Measurements from ENCODE around the gene PTPRN2. TPM values are rescaled to one million over a fixed set of nuclear protein-coding genes. Genes with fewer than 3 reads are reported as not detected.

The PTPRN2 gene
- total and polyA plus RNA-seq, 9 of the 15 experiments (the other 6 are each of a cell fraction or from before 2014, with no cell fraction given): not detected

GRCh38 chr7:157784979-157785441, 802.6 kb downstream of the PTPRN2 start:
- Histone ChIP-seq H3K36me3 (ENCODE audit: control insufficient read depth, insufficient read depth, low read length) (no peaks in the 10 kb centered on the region), H3K4me1 (replicated peaks in 1 of 2; ENCODE audit: control insufficient read depth in 2 of 2, insufficient read depth in 2 of 2, low read length in 2 of 2) (peaks cover 0 to 3% of the 10 kb centered on the region in 2 experiments; a peak in 1 of 5 replicates), H3K27me3 (ENCODE audit: control insufficient read depth in 2 of 2, insufficient read depth in 2 of 2, low read length in 2 of 2) (peaks cover 58 to 96% of the 10 kb centered on the region in 2 experiments), H3K9me1 (ENCODE audit: control insufficient read depth, insufficient read depth, low read length) (no peaks in the 10 kb centered on the region), H3K27ac (ENCODE audit: extremely low read depth, low read depth, low read length) (no peak overlapping the region), H3K9me3 (replicated peaks; ENCODE audit: control insufficient read depth, insufficient read depth, low read depth, low read length) (no peaks in the 10 kb centered on the region), H3K9ac (ENCODE audit: insufficient read depth in 1 of 2, low read depth in 2 of 2, low read length in 2 of 2) (no peak overlapping the region), H3K4me3 (no peak overlapping the region), H2AFZ (ENCODE audit: low read depth, low read length) (no peak overlapping the region), H3K79me2 (ENCODE audit: control insufficient read depth, insufficient read depth, low read length) (no peaks in the 10 kb centered on the region), H3K4me2 (ENCODE audit: insufficient read depth, low read length) (no peak overlapping the region), H4K20me1 (replicated peaks; ENCODE audit: control insufficient read depth, insufficient read depth, low read length) (peaks cover 33% of the 10 kb centered on the region)
- FAIRE-seq (no peak), DNase-seq (ENCODE audit: extremely low read depth in 1 of 4, low spot score in 3 of 4) (no peak), ATAC-seq (no peak)
- TF ChIP-seq CHD1 (IDR thresholded peaks at IDR 0.05; ENCODE audit: low read length) (no peak), ZNF224 (CRISPR knock-in tag; IDR thresholded peaks at IDR 0.05) (no peak), ILF3 (IDR thresholded peaks at IDR 0.05; ENCODE audit: borderline replicate concordance) (no peak), TAL1 (IDR thresholded peaks at IDR 0.05) (no peak), GATAD2A (IDR thresholded peaks at IDR 0.05) (no peak), JUND (IDR thresholded peaks at IDR 0.05; ENCODE audit: borderline replicate concordance, low read depth, low read length) (no peak), JUND (tag; IDR thresholded peaks at IDR 0.05; ENCODE audit: borderline replicate concordance, low read depth, low read length) (no peak), ZNF830 (CRISPR knock-in tag; IDR thresholded peaks at IDR 0.05) (no peak), JUNB (CRISPR knock-in tag; conservative IDR thresholded peaks at IDR 0.05) (no peak), ZNF217 (CRISPR knock-in tag; IDR thresholded peaks at IDR 0.05) (no peak), ZBTB9 (CRISPR knock-in tag; IDR thresholded peaks at IDR 0.05) (no peak), SRSF3 (IDR thresholded peaks at IDR 0.05; ENCODE audit: insufficient read depth, low read length) (no peak), SMARCA5 (IDR thresholded peaks at IDR 0.05) (no peak), GTF2B (IDR thresholded peaks at IDR 0.05; ENCODE audit: extremely low read depth, insufficient read length) (no peak), ATF3 (IDR thresholded peaks at IDR 0.05) (no peak), ATF3 (CRISPR knock-in tag; conservative IDR thresholded peaks at IDR 0.05) (no peak), BCOR (IDR thresholded peaks at IDR 0.05) (no peak), EP300 (IDR thresholded peaks at IDR 0.05; ENCODE audit: low read length) (no peak), VEZF1 (CRISPR knock-in tag; IDR thresholded peaks at IDR 0.05) (no peak), LARP7 (IDR thresholded peaks at IDR 0.05) (no peak), ZFP1 (CRISPR knock-in tag; IDR thresholded peaks at IDR 0.05) (no peak)
- intact Hi-C loops (cut with micrococcal nuclease) (no loop called here), in situ Hi-C loops (cut with MboI) (no loop called here)
- under 1% methylated on average over 26 of the region's 26 CpGs for WGBS (ENCODE audit: insufficient coverage, low coverage, missing lambda C conversion rate)
- BruUV-seq (replicated peaks): no TSS peak
- ChIA-PET POLR2A (interaction anchor here (0.6 kb wide), 1 partner anchor 16 kb away, joined by 4 read pairs; no protein-coding TSS in a partner anchor), CTCF (ENCODE audit: low intra/inter-chr PET ratio) (no interaction called here)
